Measurements from ENCODE around the gene RASSF4.

RASSF4 gene

GRCh38 chr10:44959247-44960087 lies at the start of gene RASSF4:
Gene RASSF4 (plus strand): TSS chr10:44959802. CDS start chr10:44970203, 10,401 bp downstream.
- H3K4me1 ChIP-seq (ENCODE audit: insufficient read depth, insufficient read length), result peaks cover 3% of the 10 kb centered on the region
- peaks cover 9% of the 10 kb centered on the region for H3K27me3 ChIP-seq (ENCODE audit: insufficient read depth, insufficient read length)
- DNase-seq (ENCODE audit: low read depth, low spot score), result peak; percentile 68
- H3K9ac ChIP-seq (ENCODE audit: insufficient read length, low read depth), result peak within 1 kb of the TSS; percentile 79
- no peak for TF ChIP-seq SUZ12 (IDR thresholded peaks at IDR 0.05; ENCODE audit: extremely low read depth, insufficient read depth, insufficient read length)
- H3K4me3 ChIP-seq (ENCODE audit: insufficient read length, low read depth), result peak within 1 kb of the TSS; percentile 64
- no peaks in the 10 kb centered on the region for H3K9me3 ChIP-seq (ENCODE audit: insufficient read depth, low read length)
- peaks cover 18% of the 10 kb centered on the region for H3K36me3 ChIP-seq (ENCODE audit: insufficient read depth, insufficient read length, low read length)

- no peak overlapping the region for H3K4me3 ChIP-seq (ENCODE audit: insufficient read length, low read depth)
- H3K27me3 ChIP-seq (ENCODE audit: insufficient read depth, insufficient read length), result no peaks in the 10 kb centered on the region
- peaks cover 18% of the 10 kb centered on the region for H3K4me1 ChIP-seq (ENCODE audit: insufficient read depth, insufficient read length)
- H3K36me3 ChIP-seq (ENCODE audit: insufficient read depth, insufficient read length, low read length), result no peaks in the 10 kb centered on the region
- H3K9ac ChIP-seq (ENCODE audit: insufficient read length, low read depth), result no peak overlapping the region
- no peak for TF ChIP-seq SUZ12 (IDR thresholded peaks at IDR 0.05; ENCODE audit: extremely low read depth, insufficient read depth, insufficient read length)
- TF ChIP-seq YY1 (IDR thresholded peaks at IDR 0.05; ENCODE audit: insufficient read depth, insufficient read length), result no peak
- no peak for TF ChIP-seq ZNF274 (IDR thresholded peaks at IDR 0.05; ENCODE audit: low read depth, low read length)
- DNase-seq (ENCODE audit: low read depth, low spot score), result no peak
- no peaks in the 10 kb centered on the region for H3K9me3 ChIP-seq (ENCODE audit: insufficient read depth, low read length)
Measured at GRCh38 chr10:44909910-44910309, 49.7 kb upstream of the RASSF4 start.

- TF ChIP-seq SUZ12 (IDR thresholded peaks at IDR 0.05; ENCODE audit: extremely low read depth, insufficient read depth, insufficient read length), result no peak
- TF ChIP-seq ZNF274 (IDR thresholded peaks at IDR 0.05; ENCODE audit: low read depth, low read length), result no peak
- TF ChIP-seq YY1 (IDR thresholded peaks at IDR 0.05; ENCODE audit: insufficient read depth, insufficient read length), result no peak
- no peak for DNase-seq (ENCODE audit: low read depth, low spot score)
- Histone ChIP-seq H3K36me3 (ENCODE audit: insufficient read depth, insufficient read length, low read length) (no peaks in the 10 kb centered on the region), H3K4me1 (ENCODE audit: insufficient read depth, insufficient read length) (peaks cover 18% of the 10 kb centered on the region), H3K27me3 (ENCODE audit: insufficient read depth, insufficient read length) (no peaks in the 10 kb centered on the region), H3K9me3 (ENCODE audit: insufficient read depth, low read length) (no peaks in the 10 kb centered on the region), H3K9ac (ENCODE audit: insufficient read length, low read depth) (no peak overlapping the region), H3K4me3 (ENCODE audit: insufficient read length, low read depth) (no peak overlapping the region)
Measured at GRCh38 chr10:44910602-44911001, 49.0 kb upstream of the RASSF4 start.

GRCh38 chr10:44911081-44911540 lies 48.5 kb upstream of the RASSF4 start, which contains the start of gene TMEM72:
Gene TMEM72 (plus strand): TSS chr10:44911337. CDS start chr10:44911513, 176 bp downstream.
- Histone ChIP-seq H3K4me3 (ENCODE audit: insufficient read length, low read depth) (no peak within 1 kb of the TSS), H3K9me3 (ENCODE audit: insufficient read depth, low read length) (no peaks in the 10 kb centered on the region), H3K27me3 (ENCODE audit: insufficient read depth, insufficient read length) (no peaks in the 10 kb centered on the region), H3K36me3 (ENCODE audit: insufficient read depth, insufficient read length, low read length) (no peaks in the 10 kb centered on the region), H3K9ac (ENCODE audit: insufficient read length, low read depth) (peak within 1 kb of the TSS; percentile 57), H3K4me1 (ENCODE audit: insufficient read depth, insufficient read length) (peaks cover 18% of the 10 kb centered on the region)
- TF ChIP-seq YY1 (IDR thresholded peaks at IDR 0.05; ENCODE audit: insufficient read depth, insufficient read length) (no peak), ZNF274 (IDR thresholded peaks at IDR 0.05; ENCODE audit: low read depth, low read length) (no peak), SUZ12 (IDR thresholded peaks at IDR 0.05; ENCODE audit: extremely low read depth, insufficient read depth, insufficient read length) (no peak)
- DNase-seq (ENCODE audit: low read depth, low spot score), result peak; percentile 38

- Histone ChIP-seq H3K36me3 (ENCODE audit: insufficient read depth, insufficient read length, low read length) (no peaks in the 10 kb centered on the region), H3K4me1 (ENCODE audit: insufficient read depth, insufficient read length) (peaks cover 18% of the 10 kb centered on the region), H3K27me3 (ENCODE audit: insufficient read depth, insufficient read length) (no peaks in the 10 kb centered on the region), H3K4me3 (ENCODE audit: insufficient read length, low read depth) (no peak overlapping the region), H3K9me3 (ENCODE audit: insufficient read depth, low read length) (no peaks in the 10 kb centered on the region), H3K9ac (ENCODE audit: insufficient read length, low read depth) (no peak overlapping the region)
- no peak for DNase-seq (ENCODE audit: low read depth, low spot score)
- TF ChIP-seq SUZ12 (IDR thresholded peaks at IDR 0.05; ENCODE audit: extremely low read depth, insufficient read depth, insufficient read length) (no peak), YY1 (IDR thresholded peaks at IDR 0.05; ENCODE audit: insufficient read depth, insufficient read length) (no peak), ZNF274 (IDR thresholded peaks at IDR 0.05; ENCODE audit: low read depth, low read length) (no peak)
Measured at GRCh38 chr10:44911951-44912350, 47.7 kb upstream of the RASSF4 start.

GRCh38 chr10:44913350-44914081 lies 46.1 kb upstream of the RASSF4 start:
- TF ChIP-seq SUZ12 (IDR thresholded peaks at IDR 0.05; ENCODE audit: extremely low read depth, insufficient read depth, insufficient read length) (no peak), ZNF274 (IDR thresholded peaks at IDR 0.05; ENCODE audit: low read depth, low read length) (no peak), YY1 (IDR thresholded peaks at IDR 0.05; ENCODE audit: insufficient read depth, insufficient read length) (no peak)
- 0 out of 2 replicates have a peak, but pooled peaks cover 10% of the 10 kb centered on the region for H3K9me3 ChIP-seq (ENCODE audit: insufficient read depth, low read length)
- H3K4me3 ChIP-seq (ENCODE audit: insufficient read length, low read depth), result no peak overlapping the region
- H3K4me1 ChIP-seq (ENCODE audit: insufficient read depth, insufficient read length), result peaks cover 18% of the 10 kb centered on the region
- H3K9ac ChIP-seq (ENCODE audit: insufficient read length, low read depth), result no peak overlapping the region
- no peak for DNase-seq (ENCODE audit: low read depth, low spot score)
- no peaks in the 10 kb centered on the region for H3K27me3 ChIP-seq (ENCODE audit: insufficient read depth, insufficient read length)
- H3K36me3 ChIP-seq (ENCODE audit: insufficient read depth, insufficient read length, low read length), result no peaks in the 10 kb centered on the region

GRCh38 chr10:44914891-44915290 lies 44.7 kb upstream of the RASSF4 start:
- TF ChIP-seq YY1 (IDR thresholded peaks at IDR 0.05; ENCODE audit: insufficient read depth, insufficient read length) (no peak), SUZ12 (IDR thresholded peaks at IDR 0.05; ENCODE audit: extremely low read depth, insufficient read depth, insufficient read length) (no peak), ZNF274 (IDR thresholded peaks at IDR 0.05; ENCODE audit: low read depth, low read length) (no peak)
- Histone ChIP-seq H3K4me3 (ENCODE audit: insufficient read length, low read depth) (no peak overlapping the region), H3K27me3 (ENCODE audit: insufficient read depth, insufficient read length) (no peaks in the 10 kb centered on the region), H3K36me3 (ENCODE audit: insufficient read depth, insufficient read length, low read length) (no peaks in the 10 kb centered on the region), H3K4me1 (ENCODE audit: insufficient read depth, insufficient read length) (peaks cover 13% of the 10 kb centered on the region), H3K9me3 (ENCODE audit: insufficient read depth, low read length) (0 out of 2 replicates have a peak, but pooled peaks cover 10% of the 10 kb centered on the region), H3K9ac (ENCODE audit: insufficient read length, low read depth) (no peak overlapping the region)
- DNase-seq (ENCODE audit: low read depth, low spot score), result no peak

Data from NT2/D1 (cell line).